NCI-H1417 treated with DMSO at 0.1 percent for 48 hours (cell line): ENCODE results near the gene CSPG5.

Source experiments
- DNase-seq: peaks from one replicate; lab custom pipeline; 2025; lab: John Stamatoyannopoulos, UW

The CSPG5 gene

GRCh38 chr3:47536967-47537366 lies 41.7 kb downstream of the CSPG5 start:
- no peak for DNase-seq

- DNase-seq: no peak
These were observed 42.3 kb downstream of the CSPG5 start for GRCh38 chr3:47536221-47536891.

GRCh38 chr3:47533996-47534454 lies 44.6 kb downstream of the CSPG5 start:
- no peak for DNase-seq

GRCh38 chr3:47533481-47533880 lies 45.2 kb downstream of the CSPG5 start:
- DNase-seq: no peak

- no peak for DNase-seq
These were observed 50.5 kb downstream of the CSPG5 start for GRCh38 chr3:47527952-47528725.

GRCh38 chr3:47525617-47526016 lies 53.0 kb downstream of the CSPG5 start:
- DNase-seq: no peak

GRCh38 chr3:47523310-47524073 lies 55.2 kb downstream of the CSPG5 start:
- DNase-seq: no peak

- no peak for DNase-seq
These were observed 56.3 kb downstream of the CSPG5 start for GRCh38 chr3:47522082-47522987.

- no peak for DNase-seq
These were observed 57.9 kb downstream of the CSPG5 start for GRCh38 chr3:47520756-47521155.

- no peak for DNase-seq
These were observed 60.7 kb downstream of the CSPG5 start for GRCh38 chr3:47517937-47518336.

- no peak for DNase-seq
These were observed 62.8 kb downstream of the CSPG5 start for GRCh38 chr3:47515864-47516319.

- DNase-seq: no peak
These were observed 63.6 kb downstream of the CSPG5 start for GRCh38 chr3:47515100-47515499.

GRCh38 chr3:47513125-47513929 lies 65.3 kb downstream of the CSPG5 start, which contains the start of gene ELP6:
Gene ELP6 (minus strand): TSS chr3:47513712. CDS start chr3:47513590, 122 bp downstream.
- peak; percentile 62 for DNase-seq

GRCh38 chr3:47512416-47513124 lies 66.1 kb downstream of the CSPG5 start:
- DNase-seq: no peak
